IMR-90 (cell line): ENCODE measurements around the gene AKAP13. TPM values are rescaled to one million over a fixed set of nuclear protein-coding genes. Genes with fewer than 3 reads are reported as not detected.

ENCODE experiments used
- ATAC-seq: fragments of 200-7000 bp; cut with Tn5 transposase; 2 replicates; pipeline ENCODE4 v1.9.1; 2020; ENCODE audit warnings: low read depth, mild to moderate bottlenecking, moderate library complexity
- BruUV-seq: library from RNA; stranded (reverse); fragments of 400-500 nt; replicated peaks from 2 replicates; lab custom pipeline; 2021; lab: Mats Ljungman, UMichigan
- CTCF ChIA-PET: fragments of 300-600 bp; formaldehyde crosslinking; extraction: SDS; loops from one replicate; lab custom pipeline; 2021; ENCODE audit warnings: antibody characterized with exemption; lab: Yijun Ruan, JAX
- POLR2A ChIA-PET: fragments of 300-600 bp; sonication (Branson Sonifier 250); formaldehyde crosslinking; loops from one replicate; lab custom pipeline; 2022; ENCODE audit warnings: antibody characterized with exemption; ENCODE audit not compliant: unreplicated experiment; lab: Charles Lee
- DNase-seq: peaks from one replicate; pipeline ENCODE4 v3.0.0; 2013
- H2AFZ ChIP-seq: replicated peaks from 2 replicates; pipeline ENCODE3; 2013; ENCODE audit warnings: low read length, mild to moderate bottlenecking; ENCODE audit not compliant: poor library complexity
- H2AK5ac ChIP-seq: 2 replicates; pipeline ENCODE4 v1.6.1; 2013; ENCODE audit warnings: low read depth, low read length, inconsistent platforms
- H2AK9ac ChIP-seq: replicated peaks from 2 replicates; pipeline ENCODE3; 2013; ENCODE audit warnings: mild to moderate bottlenecking, low read depth, low read length, moderate library complexity; ENCODE audit not compliant: poor library complexity
- H2BK120ac ChIP-seq: 2 replicates; pipeline ENCODE4 v1.6.1; 2013; ENCODE audit warnings: low read depth, low read length, inconsistent platforms
- H2BK15ac ChIP-seq: 3 replicates; pipeline ENCODE4 v1.6.1; 2013; ENCODE audit warnings: low read depth, low read length, inconsistent platforms
- H2BK20ac ChIP-seq: 2 replicates; pipeline ENCODE4 v1.6.1; 2013; ENCODE audit warnings: low read depth, mild to moderate bottlenecking, inconsistent platforms, low read length, moderate library complexity
- H2BK5ac ChIP-seq: 2 replicates; pipeline ENCODE4 v1.6.1; 2013; ENCODE audit warnings: mild to moderate bottlenecking, low read depth, low read length, inconsistent platforms; ENCODE audit not compliant: poor library complexity, severe bottlenecking
- H3K14ac ChIP-seq: replicated peaks from 2 replicates; pipeline ENCODE4 v1.6.1; 2013; ENCODE audit warnings: low read depth, low read length, inconsistent platforms
- H3K18ac ChIP-seq: 2 replicates; pipeline ENCODE4 v1.6.1; 2013; ENCODE audit warnings: low read depth, low read length, control low read depth
- H3K23ac ChIP-seq: 2 replicates; pipeline ENCODE4 v1.6.1; 2013; ENCODE audit warnings: low read depth, low read length, inconsistent platforms
- H3K27ac ChIP-seq: 2 replicates; pipeline ENCODE4 v1.5.1; 2013; ENCODE audit warnings: mild to moderate bottlenecking, control low read depth, low read length; ENCODE audit not compliant: insufficient read depth
- H3K27me3 ChIP-seq: 2 replicates; pipeline ENCODE4 v1.6.1; 2013; ENCODE audit warnings: low read length; ENCODE audit not compliant: control insufficient read depth, insufficient read depth
- H3K36me3 ChIP-seq: 2 replicates; pipeline ENCODE4 v1.6.1; 2013; ENCODE audit warnings: low read length, mixed read lengths; ENCODE audit not compliant: control insufficient read depth, insufficient read depth
- H3K4ac ChIP-seq: 2 replicates; pipeline ENCODE4 v1.6.1; 2013; ENCODE audit warnings: low read depth, low read length, inconsistent platforms
- H3K4me1 ChIP-seq: 2 replicates; pipeline ENCODE4 v1.6.1; 2013; ENCODE audit warnings: low read length, mixed read lengths; ENCODE audit not compliant: control insufficient read depth, insufficient read depth
- H3K4me2 ChIP-seq: 2 replicates; pipeline ENCODE4 v1.6.1; 2013; ENCODE audit warnings: low read depth, mild to moderate bottlenecking, control low read depth, low read length, moderate library complexity
- H3K4me3 ChIP-seq: 2 replicates; pipeline ENCODE4 v1.5.1; 2013; ENCODE audit warnings: low read depth, mild to moderate bottlenecking, control low read depth, low read length, moderate library complexity; ENCODE audit not compliant: insufficient read depth
- H3K56ac ChIP-seq: 2 replicates; pipeline ENCODE4 v1.6.1; 2013; ENCODE audit warnings: low read length, inconsistent platforms; ENCODE audit not compliant: insufficient read depth; ENCODE audit errors: extremely low read depth
- H3K79me1 ChIP-seq, 2 experiments: 2 replicates each; pipeline ENCODE4 v1.6.1; 2013; ENCODE audit warnings: low read length in 2 of 2, inconsistent platforms in 1 of 2, low read depth in 1 of 2
- H3K9ac ChIP-seq: 2 replicates; pipeline ENCODE4 v1.6.1; 2013; ENCODE audit warnings: low read depth, low read length, control low read depth
- H3K9me1 ChIP-seq: 2 replicates; pipeline ENCODE4 v1.6.1; 2013; ENCODE audit warnings: low read length, inconsistent platforms; ENCODE audit not compliant: insufficient read depth
- H3K9me3 ChIP-seq: 2 replicates; pipeline ENCODE4 v1.6.1; 2013; ENCODE audit warnings: low read length; ENCODE audit not compliant: control insufficient read depth, insufficient read depth
- H4K20me1 ChIP-seq: 2 replicates; pipeline ENCODE4 v1.6.1; 2013; ENCODE audit warnings: low read length, inconsistent platforms; ENCODE audit not compliant: insufficient read depth
- H4K5ac ChIP-seq: 2 replicates; pipeline ENCODE4 v1.6.1; 2013; ENCODE audit warnings: mild to moderate bottlenecking, low read depth, low read length, control low read depth
- H4K8ac ChIP-seq, 2 experiments: 2 replicates each; pipeline ENCODE4 v1.6.1; 2013; ENCODE audit warnings: low read depth in 2 of 2, low read length in 2 of 2, control low read depth in 1 of 2, inconsistent platforms in 1 of 2
- H4K91ac ChIP-seq: 2 replicates; pipeline ENCODE4 v1.6.1; 2013; ENCODE audit warnings: low read depth, low read length, inconsistent platforms; ENCODE audit not compliant: insufficient read depth
- BHLHE40 ChIP-seq: fragments of 150-350 bp; IDR thresholded peaks from 2 replicates; pipeline ENCODE4 v1.6.1; 2016; ENCODE audit warnings: mild to moderate bottlenecking, low read depth, low read length
- CEBPB ChIP-seq: IDR thresholded peaks from 2 replicates; pipeline ENCODE4 v1.6.1; 2012; ENCODE audit warnings: low read depth, low read length, improper control_type of control experiment
- CHD1 ChIP-seq: IDR thresholded peaks from 2 replicates; pipeline ENCODE4 v1.6.1; 2012; ENCODE audit warnings: low read depth, low read length, improper control_type of control experiment
- CTCF ChIP-seq: conservative IDR thresholded peaks from 2 replicates; pipeline ENCODE4 v1.5.1; 2012; ENCODE audit warnings: mild to moderate bottlenecking, low read depth, low read length, improper control_type of control experiment
- ELK1 ChIP-seq: fragments of 150-350 bp; IDR thresholded peaks from 2 replicates; pipeline ENCODE4 v1.6.1; 2016; ENCODE audit warnings: low read depth, mild to moderate bottlenecking, low read length, moderate library complexity, borderline replicate concordance
- FOS ChIP-seq: fragments of 150-350 bp; IDR thresholded peaks from 2 replicates; pipeline ENCODE4 v1.6.1; 2016; ENCODE audit warnings: low read depth, low read length
- MAFK ChIP-seq: IDR thresholded peaks from 2 replicates; pipeline ENCODE4 v1.6.1; 2012; ENCODE audit warnings: low read depth, low read length, improper control_type of control experiment
- MAZ ChIP-seq: IDR thresholded peaks from 2 replicates; pipeline ENCODE4 v1.6.1; 2012; ENCODE audit warnings: low read depth, mild to moderate bottlenecking, low read length, improper control_type of control experiment, moderate library complexity, borderline replicate concordance
- NFE2L2 ChIP-seq: fragments of 150-350 bp; IDR thresholded peaks from 2 replicates; pipeline ENCODE4 v1.6.1; 2016; ENCODE audit warnings: low read depth, mild to moderate bottlenecking, low read length
- RAD21 ChIP-seq: IDR thresholded peaks from 2 replicates; pipeline ENCODE4 v1.6.1; 2012; ENCODE audit warnings: low read length, improper control_type of control experiment
- RCOR1 ChIP-seq: IDR thresholded peaks from 2 replicates; pipeline ENCODE4 v1.6.1; 2012; ENCODE audit warnings: mild to moderate bottlenecking, low read length, improper control_type of control experiment; ENCODE audit not compliant: insufficient replicate concordance
- RFX5 ChIP-seq: IDR thresholded peaks from 2 replicates; pipeline ENCODE4 v1.8.0; 2012; ENCODE audit warnings: low read depth, mild to moderate bottlenecking, low read length, moderate library complexity
- SMC3 ChIP-seq: fragments of 150-350 bp; IDR thresholded peaks from 2 replicates; pipeline ENCODE4 v1.6.1; 2016; ENCODE audit warnings: low read depth, mild to moderate bottlenecking, antibody characterized with exemption, low read length, moderate library complexity
- USF2 ChIP-seq: fragments of 150-350 bp; IDR thresholded peaks from 2 replicates; pipeline ENCODE4 v1.6.1; 2017; ENCODE audit warnings: mild to moderate bottlenecking, antibody characterized with exemption, low read length, low read depth
- dilution Hi-C: fragments of 300-500 bp; cut with HindIII; formaldehyde crosslinking; loops from one replicate; pipeline ENCODE4 v1.14.3; 2018; ENCODE audit warnings: low sequenced_read_pairs; ENCODE audit not compliant: unreplicated experiment
- in situ Hi-C: fragments of 300-500 bp; cut with MboI; formaldehyde crosslinking; loops from 3 replicates; pipeline ENCODE4 v1.14.3; 2019; ENCODE audit warnings: low sequenced_read_pairs, inconsistent platforms, mixed read lengths
- intact Hi-C: fragments of 100-400 bp; cut with micrococcal nuclease; formaldehyde crosslinking; loops from 2 replicates; pipeline ENCODE4 v1.10.0; 2022
- polyA plus RNA-seq, 3 experiments: library from polyadenylated mRNA; depleted of rRNA; stranded (reverse); fragments of >200 nt; gene quantifications; 2 replicates each; pipeline ENCODE4 v1.2.3, GENCODE V29; 2012; ENCODE audit warnings: low replicate concordance in 1 of 3
- total RNA-seq: library from RNA; depleted of rRNA; stranded (reverse); fragments of >200 nt; gene quantifications from 2 replicates; pipeline ENCODE4 v1.2.3, GENCODE V29; 2012

The AKAP13 gene
- total and polyA plus RNA-seq, 2 of the 4 experiments (the other 2 are of a cell fraction), result 10.4 to 46.4 TPM

- H2BK20ac ChIP-seq, result 0 out of 2 replicates have a peak overlapping the region, but pooled peaks have one; percentile 65
- no peak for TF ChIP-seq FOS
- no peak for TF ChIP-seq BHLHE40
- TF ChIP-seq SMC3, result no peak
- no peak for TF ChIP-seq RCOR1
- no peak for TF ChIP-seq RAD21
- TF ChIP-seq MAFK, result no peak
- TF ChIP-seq RFX5, result no peak
- no peak for TF ChIP-seq NFE2L2
- no peak for TF ChIP-seq ELK1
- TF ChIP-seq MAZ, result no peak
- TF ChIP-seq CHD1, result no peak
- no peak for TF ChIP-seq USF2
- TF ChIP-seq CTCF, result no peak
- no peak for TF ChIP-seq CEBPB
- ChIA-PET CTCF (no interaction called here), POLR2A (no interaction called here)
- H3K36me3 ChIP-seq, result no peaks in the 10 kb centered on the region
- H3K27me3 ChIP-seq, result no peaks in the 10 kb centered on the region
- H3K4me2 ChIP-seq, result no peak overlapping the region
- H2BK15ac ChIP-seq, result no peak overlapping the region
- no peak overlapping the region for H3K9ac ChIP-seq
- no peak overlapping the region for H3K4me3 ChIP-seq
- H3K23ac ChIP-seq, result no peak overlapping the region
- no TSS peak for BruUV-seq
- in situ Hi-C loops (no loop called here), intact Hi-C loops (no loop called here), dilution Hi-C loops (no loop called here)
- H3K9me1 ChIP-seq, result peaks cover 10% of the 10 kb centered on the region
- no peaks in the 10 kb centered on the region for H3K9me3 ChIP-seq
- H3K4me1 ChIP-seq, result peaks cover 9% of the 10 kb centered on the region
- H2BK120ac ChIP-seq, result peak overlapping the region; percentile 75; the same call in 1 of the 2 replicates
- H3K18ac ChIP-seq, result no peak overlapping the region
- H4K8ac ChIP-seq, result no peak overlapping the region
- no peak overlapping the region for H4K91ac ChIP-seq
- no peak overlapping the region for H4K5ac ChIP-seq
- H3K79me1 ChIP-seq, result no peaks in the 10 kb centered on the region
- ATAC-seq, result no peak
- no peaks in the 10 kb centered on the region for H4K20me1 ChIP-seq
- no peak overlapping the region for H3K14ac ChIP-seq
- no peak overlapping the region for H3K56ac ChIP-seq
- H2AK9ac ChIP-seq, result no peak overlapping the region
- no peak overlapping the region for H3K27ac ChIP-seq
- H2BK5ac ChIP-seq, result no peak overlapping the region
- H2AK5ac ChIP-seq, result no peak overlapping the region
- DNase-seq, result no peak
- H2AFZ ChIP-seq, result no peak overlapping the region
- no peak overlapping the region for H3K4ac ChIP-seq
Measured at GRCh38 chr15:85340852-85341251, 39.6 kb upstream of the AKAP13 start.
